Astrocyte of the spinal cord (primary cell): ENCODE results near the gene FAM114A2.

Experiments
- DNase-seq: peaks from one replicate; pipeline ENCODE4 v3.0.0; 2011; ENCODE audit warnings: low read depth, low spot score
- H3K4me3 ChIP-seq: 2 replicates; pipeline ENCODE4 v1.5.1; 2011; ENCODE audit warnings: low read depth, mild to moderate bottlenecking, low read length, moderate library complexity
- in situ Hi-C: cut with HindIII; loops from 2 replicates; pipeline ENCODE4 v1.10.0; 2017; ENCODE audit warnings: low sequenced_read_pairs
- TF ChIP-seq, protein P1 (sequence below): IDR thresholded peaks from 2 replicates; pipeline ENCODE4 v1.5.1; 2012; ENCODE audit warnings: low read depth, mild to moderate bottlenecking, low read length, inconsistent platforms

FAM114A2 gene

GRCh38 chr5:154038707-154039457 is at the start of gene FAM114A2, which contains the start of gene MFAP3:
TSS of gene FAM114A2 (minus strand) at chr5:154038910. CDS start at chr5:154034953, 3,957 bp downstream.
TSS of gene MFAP3 (plus strand) at chr5:154038967. CDS start at chr5:154049723, 10,756 bp downstream.
- peak; percentile 85 for DNase-seq
- TF ChIP-seq, protein P1, sequence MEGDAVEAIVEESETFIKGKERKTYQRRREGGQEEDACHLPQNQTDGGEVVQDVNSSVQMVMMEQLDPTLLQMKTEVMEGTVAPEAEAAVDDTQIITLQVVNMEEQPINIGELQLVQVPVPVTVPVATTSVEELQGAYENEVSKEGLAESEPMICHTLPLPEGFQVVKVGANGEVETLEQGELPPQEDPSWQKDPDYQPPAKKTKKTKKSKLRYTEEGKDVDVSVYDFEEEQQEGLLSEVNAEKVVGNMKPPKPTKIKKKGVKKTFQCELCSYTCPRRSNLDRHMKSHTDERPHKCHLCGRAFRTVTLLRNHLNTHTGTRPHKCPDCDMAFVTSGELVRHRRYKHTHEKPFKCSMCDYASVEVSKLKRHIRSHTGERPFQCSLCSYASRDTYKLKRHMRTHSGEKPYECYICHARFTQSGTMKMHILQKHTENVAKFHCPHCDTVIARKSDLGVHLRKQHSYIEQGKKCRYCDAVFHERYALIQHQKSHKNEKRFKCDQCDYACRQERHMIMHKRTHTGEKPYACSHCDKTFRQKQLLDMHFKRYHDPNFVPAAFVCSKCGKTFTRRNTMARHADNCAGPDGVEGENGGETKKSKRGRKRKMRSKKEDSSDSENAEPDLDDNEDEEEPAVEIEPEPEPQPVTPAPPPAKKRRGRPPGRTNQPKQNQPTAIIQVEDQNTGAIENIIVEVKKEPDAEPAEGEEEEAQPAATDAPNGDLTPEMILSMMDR: no peak
- in situ Hi-C loops: no loop called here
- H3K4me3 ChIP-seq: peak within 1 kb of the TSS; percentile 96

DNA sequence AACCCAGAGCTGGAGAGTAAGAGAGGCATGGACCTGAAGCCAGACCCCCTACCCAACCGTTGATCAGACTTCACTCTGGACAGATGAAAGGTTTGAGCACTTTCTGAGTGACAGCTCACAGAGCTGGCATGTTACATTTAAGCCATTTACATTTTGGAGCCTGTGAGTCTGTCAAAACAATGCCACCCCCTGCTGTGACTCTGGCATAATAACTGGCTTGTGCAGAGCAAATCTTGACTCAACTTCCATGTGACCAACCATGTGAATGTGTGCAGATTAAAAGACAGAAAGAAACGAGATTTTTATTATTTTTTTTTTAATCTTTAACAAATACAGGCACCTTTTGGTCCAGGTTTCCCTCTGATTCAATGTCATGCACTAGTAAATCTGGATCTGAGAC is 48.5 kb upstream of the FAM114A2 start:
- no peak overlapping the region for H3K4me3 ChIP-seq
- in situ Hi-C loops: no loop called here
- TF ChIP-seq, protein P1: no peak
- DNase-seq: peak; percentile 65

DNA sequence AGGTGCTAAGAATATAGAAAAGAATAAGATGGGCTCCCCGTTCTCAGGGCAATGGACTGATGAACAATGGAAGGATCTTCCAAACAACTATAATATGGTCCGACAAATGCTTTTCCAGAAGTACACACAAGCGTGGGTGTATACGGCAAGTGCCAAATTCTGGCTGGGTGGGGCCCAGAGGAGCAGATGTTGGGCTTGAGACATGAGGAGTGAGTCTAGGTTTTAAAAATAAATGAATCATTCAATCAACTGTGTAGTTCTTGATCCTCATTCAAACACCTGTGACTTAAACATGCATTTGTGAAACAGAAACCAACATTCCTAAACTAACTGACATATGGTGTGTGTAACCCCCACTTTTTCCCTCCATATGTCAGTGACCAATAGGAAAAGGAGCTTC is 47.9 kb upstream of the FAM114A2 start:
- no peak for DNase-seq
- TF ChIP-seq, protein P1: no peak
- in situ Hi-C loops: no loop called here
- H3K4me3 ChIP-seq: no peak overlapping the region

- TF ChIP-seq, protein P1: no peak
- DNase-seq: no peak
- in situ Hi-C loops: no loop called here
- H3K4me3 ChIP-seq: no peak overlapping the region
These were observed 47.4 kb upstream of the FAM114A2 start for GRCh38 chr5:154086146-154086545.

- in situ Hi-C loops: no loop called here
- no peak overlapping the region for H3K4me3 ChIP-seq
- DNase-seq: no peak
- TF ChIP-seq, protein P1: no peak
These were observed 45.4 kb upstream of the FAM114A2 start for GRCh38 chr5:154084062-154084639.

DNA sequence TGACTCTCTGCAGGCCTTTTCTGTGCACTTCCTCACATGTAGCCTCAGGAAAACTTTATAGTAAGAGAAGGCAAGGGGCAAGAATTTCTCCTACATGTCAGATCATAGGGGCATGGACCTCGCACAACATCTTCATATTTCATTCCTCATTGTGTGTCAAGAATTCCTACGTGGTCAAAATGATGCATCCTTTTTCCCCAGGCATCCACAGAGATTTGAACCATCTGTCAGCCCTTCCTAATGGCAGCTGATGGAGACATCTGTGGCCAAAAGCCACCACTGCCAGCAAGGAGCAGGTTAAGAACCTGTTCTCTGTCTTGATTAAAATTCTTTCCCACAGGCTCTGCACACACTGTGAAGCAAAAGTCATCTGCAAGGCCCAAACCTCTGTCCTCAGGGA is 42.5 kb upstream of the FAM114A2 start:
- TF ChIP-seq, protein P1: no peak
- in situ Hi-C loops: no loop called here
- DNase-seq: no peak
- no peak overlapping the region for H3K4me3 ChIP-seq
